IMR-90 (cell line): ENCODE measurements around the gene TMC1.

Source experiments
- BHLHE40 ChIP-seq: fragments of 150-350 bp; IDR thresholded peaks from 2 replicates; pipeline ENCODE4 v1.6.1; 2016; ENCODE audit warnings: mild to moderate bottlenecking, low read depth, low read length
- CTCF ChIP-seq: conservative IDR thresholded peaks from 2 replicates; pipeline ENCODE4 v1.5.1; 2012; ENCODE audit warnings: mild to moderate bottlenecking, low read depth, low read length, improper control_type of control experiment
- ELK1 ChIP-seq: fragments of 150-350 bp; IDR thresholded peaks from 2 replicates; pipeline ENCODE4 v1.6.1; 2016; ENCODE audit warnings: low read depth, mild to moderate bottlenecking, low read length, moderate library complexity, borderline replicate concordance
- MAFK ChIP-seq: IDR thresholded peaks from 2 replicates; pipeline ENCODE4 v1.6.1; 2012; ENCODE audit warnings: low read depth, low read length, improper control_type of control experiment
- MXI1 ChIP-seq: IDR thresholded peaks from 2 replicates; pipeline ENCODE4 v1.6.1; 2012; ENCODE audit warnings: low read depth, mild to moderate bottlenecking, low read length, moderate library complexity, borderline replicate concordance
- POLR2A ChIP-seq: IDR thresholded peaks from 2 replicates; pipeline ENCODE4 v1.6.1; 2012; ENCODE audit warnings: mild to moderate bottlenecking, low read depth, low read length
- RAD21 ChIP-seq: IDR thresholded peaks from 2 replicates; pipeline ENCODE4 v1.6.1; 2012; ENCODE audit warnings: low read length, improper control_type of control experiment
- RCOR1 ChIP-seq: IDR thresholded peaks from 2 replicates; pipeline ENCODE4 v1.6.1; 2012; ENCODE audit warnings: mild to moderate bottlenecking, low read length, improper control_type of control experiment; ENCODE audit not compliant: insufficient replicate concordance
- RFX5 ChIP-seq: IDR thresholded peaks from 2 replicates; pipeline ENCODE4 v1.8.0; 2012; ENCODE audit warnings: low read depth, mild to moderate bottlenecking, low read length, moderate library complexity
- USF2 ChIP-seq: fragments of 150-350 bp; IDR thresholded peaks from 2 replicates; pipeline ENCODE4 v1.6.1; 2017; ENCODE audit warnings: mild to moderate bottlenecking, antibody characterized with exemption, low read length, low read depth

GRCh38 chr9:72542917-72543316 is 21.5 kb downstream of the TMC1 start:
- no peak for TF ChIP-seq CTCF
- no peak for TF ChIP-seq POLR2A
- no peak for TF ChIP-seq USF2
- TF ChIP-seq MXI1, result no peak
- TF ChIP-seq RCOR1, result no peak
- no peak for TF ChIP-seq BHLHE40
- TF ChIP-seq RFX5, result no peak
- TF ChIP-seq ELK1, result no peak
- TF ChIP-seq MAFK, result no peak
- TF ChIP-seq RAD21, result no peak
